NK-92 (cell line): Measurements from ENCODE around the gene GJC1.
"Not testable (repeated sequence)": the region's sequence is repeated elsewhere in the genome, so short reads cannot be mapped to it uniquely, and the experiment has no call there.

Source experiments
- DNase-seq: peaks from one replicate; lab custom pipeline; 2025; ENCODE audit not compliant: unreplicated experiment; lab: John Stamatoyannopoulos, UW

Gene GJC1

DNA sequence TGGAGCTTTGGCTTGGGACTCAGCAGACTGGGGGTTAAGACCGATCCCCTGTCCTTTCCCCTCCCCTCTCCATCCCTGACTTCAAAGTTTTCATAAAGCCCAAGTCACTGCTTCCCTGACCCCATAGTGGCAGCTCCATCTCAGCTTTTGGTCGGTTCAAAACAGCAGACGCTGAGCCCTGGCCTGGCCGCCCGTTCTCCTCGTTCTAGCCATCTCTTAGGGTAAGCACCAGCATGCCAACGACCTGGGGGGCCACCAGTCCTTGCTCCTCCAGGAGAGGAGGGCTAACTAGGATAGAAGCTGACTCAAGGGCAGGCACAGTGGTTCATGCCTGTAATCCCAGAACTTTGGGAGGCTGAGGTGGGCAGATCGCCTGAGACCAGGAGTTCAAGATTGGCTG is 16.1 kb upstream of the GJC1 start:
- DNase-seq = no peak

DNA sequence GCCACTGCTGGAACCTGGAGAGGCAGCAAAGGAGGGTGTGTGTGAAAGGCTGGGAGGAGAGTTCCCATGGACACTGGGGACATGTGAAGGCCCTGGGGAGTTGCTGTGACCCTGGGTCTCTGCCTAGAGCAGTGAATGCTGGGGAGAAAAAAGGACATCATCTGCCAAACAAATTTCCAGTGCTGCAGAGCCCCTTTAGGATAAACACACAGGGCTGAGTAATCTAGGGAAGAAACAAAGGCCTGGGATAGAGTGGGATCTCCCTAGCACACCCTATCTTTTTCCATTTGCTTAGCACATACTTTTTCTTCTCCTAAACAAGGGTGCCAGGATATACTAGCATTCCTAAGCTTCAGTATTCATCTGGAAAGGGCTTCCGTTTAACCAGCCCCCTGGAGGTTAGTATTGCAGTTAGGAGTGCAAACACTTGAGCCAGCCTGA is 14.3 kb upstream of the GJC1 start:
- no peak for DNase-seq

DNA sequence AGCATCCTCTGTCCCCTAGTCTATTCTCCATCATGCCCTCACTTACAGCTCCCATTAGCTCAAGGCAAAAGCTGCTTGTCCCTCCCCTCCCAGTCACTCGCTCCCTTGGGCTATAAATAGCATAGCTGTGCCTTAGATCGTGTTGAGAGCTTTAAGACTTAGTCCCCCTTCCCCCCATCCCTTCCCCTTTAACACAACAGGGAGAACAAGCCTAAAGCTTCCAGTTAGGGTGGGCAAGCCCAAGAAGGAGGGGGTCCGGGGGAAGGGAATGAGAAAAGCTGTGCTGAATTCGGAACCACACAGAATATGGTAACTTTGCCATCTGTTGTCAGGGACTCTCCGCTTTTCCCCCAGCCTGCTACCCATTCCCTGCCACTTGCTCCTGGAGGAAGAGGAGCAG is 12.7 kb upstream of the GJC1 start:
- no peak for DNase-seq

DNA sequence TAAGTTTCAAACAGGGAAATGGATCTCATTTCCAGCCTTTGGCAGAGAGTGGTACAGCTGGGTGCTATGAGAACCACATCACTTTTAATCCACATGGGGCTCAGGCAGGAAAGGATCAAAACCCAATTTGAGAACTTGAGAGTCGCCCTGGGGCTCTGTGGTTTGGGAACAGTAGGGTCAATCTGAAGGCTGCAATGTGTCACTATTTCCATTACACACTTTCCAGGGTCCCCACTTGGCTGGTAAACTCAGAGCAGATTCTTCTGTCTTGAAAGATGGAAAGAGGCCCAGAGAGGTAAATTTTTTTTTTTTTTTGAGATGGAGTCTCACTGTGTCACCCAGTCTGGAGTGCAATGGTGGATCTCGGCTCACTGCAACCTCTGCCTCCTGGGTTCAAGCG is 10.8 kb upstream of the GJC1 start:
- no peak for DNase-seq

DNA sequence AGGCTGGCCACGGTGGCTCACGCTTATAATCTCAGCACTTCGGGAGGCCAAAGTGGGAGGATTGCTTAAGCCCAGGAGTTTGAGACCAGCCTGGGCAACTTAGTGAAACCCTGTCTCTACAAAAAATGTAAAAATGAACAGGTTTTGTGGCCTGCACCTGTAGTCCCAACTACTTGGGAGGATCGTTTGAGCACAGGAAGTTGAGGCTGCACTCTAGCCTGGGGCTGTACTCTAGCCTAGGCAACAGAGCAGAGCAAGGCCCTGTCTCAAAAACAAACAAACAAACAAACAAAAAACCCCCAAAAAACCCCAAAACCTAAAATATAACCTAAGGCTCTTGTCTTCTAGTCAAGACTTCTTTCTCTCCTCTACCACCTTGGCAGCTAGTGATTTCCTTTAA is 10.2 kb upstream of the GJC1 start:
- no peak for DNase-seq

DNA sequence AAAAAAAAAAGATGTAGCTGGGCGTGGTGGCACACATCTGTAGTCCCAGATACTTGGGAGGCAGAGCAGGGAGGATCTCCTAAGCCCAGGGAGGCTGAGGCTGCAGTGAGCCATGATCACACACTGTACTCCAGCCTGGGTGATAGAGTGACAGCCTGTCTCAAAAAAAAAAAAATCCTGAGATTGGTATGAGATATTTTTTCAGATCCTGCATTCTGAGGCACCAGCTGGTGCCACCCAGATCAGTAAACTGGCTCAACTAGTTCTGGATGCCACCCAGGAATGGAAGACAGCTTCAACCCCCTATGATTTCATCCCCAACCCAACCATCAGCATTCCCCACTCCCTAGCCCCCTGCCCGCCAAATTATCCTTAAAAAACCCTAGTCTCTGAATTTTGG is 7.1 kb upstream of the GJC1 start:
- DNase-seq = no peak

DNA sequence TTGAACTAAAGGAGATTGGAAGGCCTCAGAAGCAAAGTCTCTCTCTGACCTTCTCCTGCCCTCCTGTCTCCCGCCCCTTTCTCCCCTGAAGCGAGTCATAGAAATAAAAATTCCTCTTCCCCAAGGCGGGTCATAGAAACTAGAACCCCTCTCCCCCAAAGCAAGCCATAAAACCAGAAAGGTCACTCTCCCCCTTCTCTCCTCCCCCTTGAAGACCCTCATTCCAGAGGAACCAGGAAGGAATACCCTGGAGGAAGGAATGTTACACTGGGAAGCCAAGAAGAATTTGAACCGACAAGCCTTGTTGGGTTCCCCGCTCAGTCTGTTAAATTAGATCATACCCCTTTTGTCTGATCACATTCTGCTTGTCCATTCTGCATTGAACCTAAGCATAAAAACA is 2.7 kb upstream of the GJC1 start:
- no peak for DNase-seq

DNA sequence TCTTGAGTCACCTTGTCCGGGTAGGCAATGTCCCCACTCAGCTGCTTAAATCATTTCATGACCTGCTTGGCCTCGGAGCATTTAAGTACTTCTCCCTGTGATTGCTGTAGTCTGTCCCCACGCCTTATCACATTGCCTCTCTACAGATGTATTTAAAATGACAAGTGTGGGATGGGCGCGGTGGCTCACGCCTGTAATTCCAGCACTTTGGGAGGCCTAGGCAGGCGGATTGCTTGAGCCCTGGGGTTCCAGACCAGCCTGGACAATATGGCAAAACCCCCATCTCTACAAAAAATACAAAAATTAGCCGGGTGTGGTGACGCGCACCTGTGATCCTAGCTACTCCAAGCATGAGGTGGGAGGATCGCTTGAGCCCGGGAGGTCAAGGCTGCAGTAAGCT is 1.3 kb upstream of the GJC1 start:
- no peak for DNase-seq

DNA sequence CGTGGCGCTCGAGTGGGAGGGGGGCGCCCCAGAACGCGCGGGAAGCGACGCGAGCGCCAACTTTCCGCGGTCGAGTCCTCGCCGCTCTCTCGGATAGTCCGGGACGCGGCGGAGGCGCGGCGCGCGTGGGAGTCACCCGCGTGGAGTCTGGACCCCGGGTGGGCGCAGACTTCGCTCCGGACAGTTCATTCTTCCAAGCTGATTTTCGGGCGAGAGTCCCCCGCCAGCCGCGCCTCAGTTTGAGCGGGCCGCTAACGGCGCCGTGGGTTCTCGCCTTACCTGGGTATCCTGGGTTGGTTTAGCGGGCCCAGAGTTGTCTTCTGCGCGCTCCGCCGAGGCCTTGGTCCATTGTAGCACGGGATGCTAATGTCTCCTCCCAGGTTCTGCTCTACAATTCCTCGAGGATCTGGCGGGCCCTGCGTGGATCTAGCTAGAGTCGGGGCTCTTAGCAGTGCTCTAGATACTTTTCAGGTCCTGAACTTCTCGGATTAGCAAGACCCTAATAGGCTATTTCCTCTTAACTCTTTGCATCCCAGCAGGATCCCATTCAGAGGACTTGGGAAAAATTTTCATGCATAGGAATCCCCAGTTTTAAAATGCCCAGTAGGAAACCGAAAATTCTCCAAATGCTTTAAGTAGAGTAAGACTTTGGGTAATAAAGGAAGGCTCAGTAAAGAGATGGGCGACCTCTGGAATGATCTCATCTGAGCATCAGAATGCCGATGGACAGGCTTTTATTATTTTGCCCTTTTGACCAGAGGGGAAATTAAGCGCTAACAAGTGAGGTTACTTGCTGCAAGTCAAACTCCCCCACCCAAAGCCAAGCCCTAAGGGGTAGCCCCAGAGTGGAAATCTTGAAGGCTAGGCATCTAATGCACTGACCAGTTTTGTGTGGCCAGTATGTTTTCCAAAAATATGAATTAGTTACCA is 537 bp upstream of the GJC1 start:
- no peak for DNase-seq

DNA sequence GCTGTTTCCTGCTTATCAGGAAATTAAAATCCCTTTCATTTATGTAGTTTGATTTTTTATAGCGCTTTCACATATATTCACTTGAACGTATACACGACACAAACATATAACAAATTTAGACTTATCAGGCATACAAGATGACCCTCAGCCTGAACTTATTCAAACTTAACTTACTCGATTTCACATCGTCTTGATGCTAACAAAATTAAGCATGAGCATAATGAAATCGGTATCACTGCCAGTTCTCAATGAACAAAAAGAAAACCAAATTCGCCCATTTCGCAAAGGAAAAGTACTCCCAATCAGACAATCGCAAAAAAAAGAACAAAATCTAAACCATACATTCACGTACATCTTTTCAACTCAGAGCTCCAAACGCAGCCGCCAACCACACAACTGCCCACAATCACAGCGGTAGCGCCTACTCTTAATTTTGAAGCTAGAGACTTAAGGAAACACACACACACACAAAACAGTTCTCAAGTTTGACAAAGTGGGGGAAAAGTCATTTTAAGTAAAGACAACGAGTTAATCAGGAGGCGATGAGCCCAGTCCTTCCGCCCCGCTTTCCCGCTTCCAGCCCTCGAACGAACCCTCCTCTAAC is 1.1 kb downstream of the GJC1 start:
- DNase-seq = no peak

DNA sequence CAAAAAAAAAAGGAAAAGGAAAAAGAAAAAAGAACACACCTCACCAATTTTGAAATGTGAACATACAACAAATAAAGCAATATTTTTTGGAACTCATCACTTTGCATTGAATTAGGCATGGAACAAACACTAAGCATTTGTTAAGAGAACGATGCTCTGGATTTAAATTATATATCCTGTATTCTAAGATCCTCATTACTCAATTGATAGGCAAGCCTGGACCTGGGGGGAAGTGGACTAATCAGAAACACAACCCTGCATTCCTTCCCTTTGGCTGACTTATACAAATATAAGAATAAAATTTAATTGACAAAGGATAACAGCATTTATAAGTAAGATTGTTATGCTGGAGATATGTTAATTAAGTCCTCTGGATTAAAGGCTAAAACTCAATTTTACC is 2.2 kb downstream of the GJC1 start:
- DNase-seq = no peak

DNA sequence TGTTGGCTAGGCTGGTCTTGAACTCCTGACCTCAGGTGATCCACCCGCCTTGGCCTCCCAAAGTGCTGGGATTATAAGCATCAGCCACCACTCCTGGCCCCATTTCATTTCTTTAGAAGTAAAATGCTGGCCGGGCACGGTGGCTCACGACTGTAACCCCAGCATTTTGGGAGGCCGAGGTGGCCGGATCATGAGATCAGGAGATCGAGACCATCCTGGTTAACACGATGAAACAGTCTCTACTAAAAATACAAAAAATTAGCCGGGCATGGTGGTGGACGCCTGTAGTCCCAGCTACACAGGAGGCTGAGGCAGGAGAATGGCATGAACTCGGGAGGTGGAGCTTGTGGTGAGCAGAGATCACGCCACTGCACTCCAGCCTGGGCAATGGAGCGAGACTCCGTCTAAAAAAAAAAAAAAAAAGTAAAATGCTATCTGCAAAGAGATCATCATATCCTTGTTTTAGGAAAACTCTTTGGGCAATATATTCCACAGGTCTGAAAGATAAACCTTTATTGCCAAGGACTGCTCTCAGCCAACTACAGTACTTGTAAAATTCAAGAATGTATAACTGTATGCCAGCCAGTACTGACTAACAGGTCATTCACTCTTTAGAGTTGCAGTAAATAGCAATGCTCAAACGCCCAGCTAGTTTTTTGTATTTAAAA is 3.8 kb downstream of the GJC1 start:
- no peak for DNase-seq

DNA sequence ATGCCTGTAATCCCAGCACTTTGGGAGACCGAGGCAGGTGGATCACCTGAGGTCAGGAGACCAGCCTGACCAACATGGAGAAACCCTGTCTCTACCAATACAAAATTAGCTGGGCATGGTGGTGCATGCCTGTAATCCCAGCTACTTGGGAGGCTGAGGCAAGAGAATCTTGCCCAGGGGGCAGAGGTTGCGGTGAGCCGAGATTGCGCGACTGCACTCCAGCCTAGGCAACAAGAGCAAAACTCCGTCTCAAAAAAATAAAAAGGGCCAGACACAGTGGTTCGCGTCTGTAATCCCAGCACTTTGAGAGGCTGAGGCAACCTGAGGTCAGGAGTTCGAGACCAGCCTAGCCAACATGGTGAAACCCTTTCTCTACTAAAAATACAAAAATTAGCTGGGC is 4.9 kb downstream of the GJC1 start:
- not testable (repeated sequence) for DNase-seq

DNA sequence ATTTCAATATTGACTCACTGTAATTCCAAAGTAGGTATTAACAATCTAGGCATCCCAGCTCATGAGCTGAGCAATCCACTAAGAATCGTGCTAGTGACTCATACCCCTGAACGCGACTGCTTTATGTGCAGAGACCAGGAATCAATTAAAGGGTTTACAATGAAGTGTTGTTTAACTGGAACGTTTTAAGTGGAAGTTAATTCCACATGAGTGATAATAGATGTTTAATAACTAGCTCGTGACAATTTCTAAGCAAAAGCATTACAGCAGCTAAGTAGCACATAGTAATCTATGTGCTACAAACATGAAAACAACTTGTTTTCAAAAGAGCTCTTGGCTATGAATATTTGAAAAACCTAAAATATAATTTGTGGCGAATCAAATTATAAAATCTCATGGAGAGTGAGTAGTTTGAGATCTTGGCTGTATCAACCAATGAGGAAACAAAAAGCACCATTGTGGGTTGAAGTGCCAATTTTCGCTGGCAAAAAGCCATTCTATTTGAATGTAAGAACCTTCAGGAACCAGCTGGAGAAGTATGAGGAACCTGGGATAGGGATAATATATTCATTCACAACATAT is 9.4 kb downstream of the GJC1 start:
- DNase-seq = no peak

DNA sequence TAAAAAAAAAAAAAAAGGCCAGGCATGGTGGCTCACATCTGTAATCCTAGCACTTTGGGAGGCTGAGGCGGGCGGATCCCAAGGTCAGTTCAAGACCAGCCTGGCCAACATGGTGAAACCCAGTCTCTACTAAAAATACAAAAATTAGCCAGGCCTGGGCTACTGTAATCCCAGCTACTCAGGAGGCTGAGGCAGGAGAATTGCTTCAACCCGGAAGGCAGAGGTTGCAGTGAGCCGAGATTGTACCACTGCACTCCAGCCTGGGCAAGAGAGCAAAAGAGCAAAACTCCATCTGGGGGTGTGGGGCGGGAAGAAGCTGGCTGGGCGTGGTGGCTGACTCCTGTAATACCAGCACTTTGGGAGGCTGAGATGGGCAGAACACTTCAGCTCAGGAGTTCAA is 11.6 kb downstream of the GJC1 start:
- not testable (repeated sequence) for DNase-seq

DNA sequence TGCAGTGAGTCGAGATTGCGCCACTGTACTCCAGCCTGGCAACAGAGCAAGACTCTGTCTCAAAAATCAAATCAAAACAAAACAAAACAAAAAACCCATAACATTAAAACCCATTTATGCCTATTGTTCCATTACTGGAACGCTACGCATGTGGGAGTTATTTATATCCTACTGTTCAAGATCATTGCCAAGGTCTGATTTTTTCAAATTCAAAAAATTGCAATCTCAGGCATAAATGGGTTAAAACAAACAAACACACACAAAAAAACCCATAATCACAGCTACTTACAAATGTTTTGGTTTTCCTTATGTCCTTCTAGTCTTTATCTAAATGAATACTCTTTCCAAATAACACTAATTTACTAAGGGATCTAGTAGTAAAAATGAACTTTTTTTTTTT is 17.8 kb downstream of the GJC1 start:
- DNase-seq = no peak

DNA sequence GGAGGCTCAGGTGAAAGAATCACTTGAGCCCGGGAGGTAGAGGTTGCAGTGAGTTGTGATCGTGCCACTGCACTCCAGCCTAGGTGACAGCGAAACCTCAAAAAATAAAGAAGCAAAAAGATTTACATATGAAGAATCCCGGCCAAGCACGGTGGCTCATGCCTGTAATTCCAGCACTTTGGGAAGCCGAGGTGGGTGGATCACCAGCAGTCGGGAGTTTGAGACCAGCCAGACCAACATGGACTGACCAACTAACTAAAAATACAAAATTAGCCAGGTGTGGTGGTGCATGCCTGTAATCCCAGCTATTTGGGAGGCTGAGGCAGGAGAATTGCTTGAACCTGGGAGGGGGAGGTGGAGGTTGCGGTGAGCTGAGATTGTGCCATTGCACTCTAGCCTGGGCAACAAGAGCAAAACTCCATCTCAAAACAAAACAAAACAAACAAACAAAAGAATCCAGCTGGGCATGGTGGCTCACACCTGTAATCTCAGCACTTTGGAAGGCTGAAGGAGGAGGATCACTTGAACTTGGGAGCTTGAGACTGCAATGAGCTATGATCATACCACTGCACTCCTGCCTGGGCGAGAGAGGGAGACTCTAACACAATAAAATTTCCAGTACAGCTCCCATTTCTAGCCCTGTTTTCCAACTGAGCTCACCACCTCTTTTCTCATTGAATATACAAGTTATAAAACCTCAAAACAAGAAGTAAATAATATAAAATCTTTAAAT is 21.3 kb downstream of the GJC1 start:
- DNase-seq = not testable (repeated sequence)

DNA sequence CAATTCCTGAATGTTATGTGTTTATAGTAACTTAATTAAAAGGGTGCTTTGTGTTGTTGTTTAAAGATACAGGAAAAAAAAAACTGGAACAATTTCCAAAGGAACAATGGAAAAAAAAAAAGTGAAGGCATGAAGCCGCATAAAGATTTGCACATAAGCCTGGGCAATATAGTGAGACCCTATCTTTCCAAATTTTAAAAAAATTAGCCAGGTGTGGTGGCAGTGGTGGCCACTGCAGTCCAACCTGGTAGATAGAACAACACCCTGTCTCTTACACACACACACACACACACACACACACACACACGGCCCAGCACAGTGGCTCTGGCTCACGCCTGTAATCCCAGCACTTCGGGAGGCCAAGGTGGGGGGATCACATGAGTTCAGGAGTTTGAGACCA is 21.9 kb downstream of the GJC1 start:
- DNase-seq = no peak

DNA sequence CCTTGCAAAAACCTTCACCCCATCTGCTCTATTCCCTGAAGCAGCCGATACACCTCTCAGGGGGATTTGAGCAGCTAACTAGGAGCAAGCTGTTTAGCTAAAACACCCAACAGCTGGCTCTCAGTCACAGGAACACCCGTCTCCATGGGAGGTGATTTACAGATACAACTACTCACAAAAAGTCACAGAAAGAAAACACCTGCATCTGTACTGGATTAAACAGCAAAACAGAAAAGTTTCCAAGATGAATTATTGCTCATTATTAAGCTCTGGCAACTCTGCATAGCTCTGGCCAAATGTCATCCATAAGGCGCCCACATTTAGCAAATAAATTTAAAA is 22.3 kb downstream of the GJC1 start:
- DNase-seq = no peak

DNA sequence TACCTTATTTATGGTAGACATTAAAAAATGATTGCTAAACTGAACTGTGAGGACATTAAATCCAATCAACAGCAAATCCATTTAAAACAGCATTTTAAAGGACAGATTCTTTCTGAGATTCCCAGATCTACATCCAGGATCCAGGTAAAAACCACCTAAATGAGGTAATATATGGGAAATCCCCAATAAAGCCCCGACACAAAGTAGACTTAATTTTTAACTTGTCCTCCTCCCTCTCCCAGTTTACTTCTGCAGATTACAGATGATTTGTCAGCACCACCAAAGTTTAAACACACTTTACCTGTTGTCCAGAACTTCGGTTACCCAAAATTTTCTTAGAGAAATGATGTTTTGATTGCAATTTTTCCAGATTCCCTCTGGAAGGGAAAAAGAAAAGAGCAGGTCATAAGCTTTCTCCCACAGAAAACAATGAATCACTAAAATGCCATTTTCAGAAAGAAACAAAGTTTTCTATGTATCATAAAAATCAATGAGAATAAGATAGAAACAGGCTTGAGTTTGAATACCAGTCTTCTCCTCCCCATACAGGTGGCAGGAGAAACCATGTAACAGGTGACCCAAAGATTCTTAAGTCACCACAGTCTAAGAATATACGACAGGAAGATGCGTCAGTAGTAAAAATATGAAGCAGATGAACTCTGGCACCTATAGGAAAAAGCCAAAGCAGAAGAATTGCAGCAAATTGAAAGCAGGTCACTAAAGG is 22.8 kb downstream of the GJC1 start:
- no peak for DNase-seq
